AG04450 (cell line): ENCODE measurements around the gene CEACAM1. TPM values are rescaled to one million over a fixed set of nuclear protein-coding genes. Genes with fewer than 3 reads are reported as not detected.
"Not testable (repeated sequence)": the region's sequence is repeated elsewhere in the genome, so short reads cannot be mapped to it uniquely, and the experiment has no call there.

Experiments
- CTCF ChIA-PET: fragments of 300-600, 350-600 bp; formaldehyde crosslinking; extraction: SDS; loops from one replicate; lab custom pipeline; 2022; ENCODE audit warnings: antibody characterized with exemption, inconsistent platforms; lab: Charles Lee
- POLR2A ChIA-PET: fragments of 350-600 bp; formaldehyde crosslinking; extraction: SDS; loops from one replicate; lab custom pipeline; 2021; ENCODE audit warnings: antibody characterized with exemption, inconsistent platforms; lab: Yijun Ruan, JAX
- DNase-seq: peaks from one replicate; pipeline ENCODE4 v3.0.0-alpha.2; 2011; ENCODE audit warnings: low read depth, low spot score
- H3K27ac ChIP-seq: one replicate; pipeline ENCODE4 v1.5.1; 2012; ENCODE audit warnings: low read depth, low read length, control low read depth
- H3K27me3 ChIP-seq: one replicate; pipeline ENCODE4 v1.6.0; 2012; ENCODE audit warnings: low read length; ENCODE audit not compliant: control insufficient read depth, insufficient read depth
- H3K4me3 ChIP-seq: 2 replicates; pipeline ENCODE4 v1.5.1; 2011; ENCODE audit warnings: mild to moderate bottlenecking, low read depth, low read length, control low read depth
- H3K9me3 ChIP-seq: 2 replicates; pipeline ENCODE4 v1.5.1; 2012; ENCODE audit warnings: low read length; ENCODE audit not compliant: control insufficient read depth, insufficient read depth
- polyA plus RNA-seq: library from polyadenylated mRNA; depleted of rRNA; stranded (reverse); fragments of >200 nt; gene quantifications from 2 replicates; pipeline ENCODE4 v1.2.3, GENCODE V29; 2011
- TF ChIP-seq, protein P1 (sequence below): IDR thresholded peaks from 2 replicates; pipeline ENCODE4 v1.5.1; 2011; ENCODE audit warnings: low read depth, low read length, control low read depth, inconsistent platforms

The CEACAM1 gene
- polyA plus RNA-seq, 1 experiment, result not detected

DNA sequence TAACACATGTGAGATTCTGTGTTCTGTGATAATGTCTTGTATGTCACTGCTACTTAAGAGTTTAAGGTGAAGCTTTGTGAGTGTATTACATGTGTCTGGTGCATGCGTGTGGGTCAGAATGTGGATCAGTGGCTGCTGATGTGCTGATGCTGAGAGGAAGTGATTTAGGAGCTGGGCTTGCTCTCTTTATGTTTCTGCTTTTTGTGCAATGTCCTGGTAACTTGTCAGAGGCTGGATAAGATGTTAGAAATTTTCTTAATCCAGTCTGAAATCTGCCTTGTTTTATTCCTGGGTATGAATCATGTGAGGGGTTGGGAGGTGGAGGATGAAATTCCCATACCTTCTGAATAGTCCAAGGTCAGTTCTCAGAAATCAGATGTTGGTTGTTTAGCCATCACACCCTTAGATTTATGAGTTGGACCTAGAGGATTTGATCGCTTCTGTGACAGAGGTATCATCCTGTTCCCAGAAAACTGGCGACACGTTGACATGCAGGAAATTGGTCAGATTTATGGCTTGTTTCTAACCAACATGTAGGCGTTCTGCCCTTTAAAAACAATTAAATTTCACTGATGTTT lies 61.0 kb downstream of the CEACAM1 start:
- Histone ChIP-seq H3K9me3 (no peaks in the 10 kb centered on the region), H3K27ac (no peak overlapping the region), H3K27me3 (peaks cover 14% of the 10 kb centered on the region), H3K4me3 (no peak overlapping the region)
- POLR2A ChIA-PET, result no interaction called here
- CTCF ChIA-PET, result interaction anchor here (1.3 to 2.0 kb wide), 3 partner anchors 16 to 29 kb away, joined by 4 to 9 read pairs (median 7); no protein-coding TSS in a partner anchor
- TF ChIP-seq, protein P1, sequence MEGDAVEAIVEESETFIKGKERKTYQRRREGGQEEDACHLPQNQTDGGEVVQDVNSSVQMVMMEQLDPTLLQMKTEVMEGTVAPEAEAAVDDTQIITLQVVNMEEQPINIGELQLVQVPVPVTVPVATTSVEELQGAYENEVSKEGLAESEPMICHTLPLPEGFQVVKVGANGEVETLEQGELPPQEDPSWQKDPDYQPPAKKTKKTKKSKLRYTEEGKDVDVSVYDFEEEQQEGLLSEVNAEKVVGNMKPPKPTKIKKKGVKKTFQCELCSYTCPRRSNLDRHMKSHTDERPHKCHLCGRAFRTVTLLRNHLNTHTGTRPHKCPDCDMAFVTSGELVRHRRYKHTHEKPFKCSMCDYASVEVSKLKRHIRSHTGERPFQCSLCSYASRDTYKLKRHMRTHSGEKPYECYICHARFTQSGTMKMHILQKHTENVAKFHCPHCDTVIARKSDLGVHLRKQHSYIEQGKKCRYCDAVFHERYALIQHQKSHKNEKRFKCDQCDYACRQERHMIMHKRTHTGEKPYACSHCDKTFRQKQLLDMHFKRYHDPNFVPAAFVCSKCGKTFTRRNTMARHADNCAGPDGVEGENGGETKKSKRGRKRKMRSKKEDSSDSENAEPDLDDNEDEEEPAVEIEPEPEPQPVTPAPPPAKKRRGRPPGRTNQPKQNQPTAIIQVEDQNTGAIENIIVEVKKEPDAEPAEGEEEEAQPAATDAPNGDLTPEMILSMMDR, result no peak
- DNase-seq, result no peak

GRCh38 chr19:42466521-42467182 lies 61.6 kb downstream of the CEACAM1 start:
- DNase-seq, result no peak
- no peaks in the 10 kb centered on the region for H3K9me3 ChIP-seq
- ChIA-PET POLR2A (no interaction called here), CTCF (interaction anchor here (1.3 to 2.0 kb wide), 4 partner anchors 16 to 63 kb away, joined by 4 to 9 read pairs (median 8); no protein-coding TSS in a partner anchor)
- H3K27me3 ChIP-seq, result peaks cover 10% of the 10 kb centered on the region
- H3K27ac ChIP-seq, result peak overlapping the region; percentile 31
- no peak overlapping the region for H3K4me3 ChIP-seq
- TF ChIP-seq, protein P1, result no peak

DNA sequence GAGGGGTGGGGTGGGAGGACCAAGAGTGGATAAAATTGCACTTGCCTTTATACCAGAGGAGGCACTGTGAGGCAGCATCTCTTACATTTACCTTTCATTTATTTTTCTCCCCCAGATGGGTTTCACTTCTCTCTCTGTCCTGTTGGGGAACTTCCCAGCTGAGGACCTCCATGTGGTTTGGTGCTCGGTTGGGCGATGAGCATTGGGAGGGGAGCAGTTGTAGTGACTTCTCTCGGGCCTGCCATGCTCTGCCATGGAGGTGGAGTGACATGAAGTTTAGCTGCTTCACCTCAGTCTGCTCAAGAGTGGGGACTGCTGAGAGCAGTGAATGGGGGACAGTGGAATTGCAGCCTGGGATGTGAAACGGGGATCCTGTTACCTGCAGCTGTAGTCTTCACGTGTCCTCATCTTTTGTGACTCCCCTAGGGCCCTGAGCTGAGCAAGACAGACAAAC lies 62.4 kb downstream of the CEACAM1 start:
- TF ChIP-seq, protein P1, result no peak
- CTCF ChIA-PET, result interaction anchor here (1.3 to 2.0 kb wide), 3 partner anchors 15 to 63 kb away, joined by 7 to 9 read pairs (median 8); no protein-coding TSS in a partner anchor
- peak overlapping the region; percentile 31 for H3K27ac ChIP-seq
- H3K9me3 ChIP-seq, result no peaks in the 10 kb centered on the region
- peaks cover 10% of the 10 kb centered on the region for H3K27me3 ChIP-seq
- no peak for DNase-seq
- H3K4me3 ChIP-seq, result no peak overlapping the region
- POLR2A ChIA-PET, result no interaction called here

GRCh38 chr19:42461700-42462324 lies 66.5 kb downstream of the CEACAM1 start:
- CTCF ChIA-PET, result interaction anchor here (0.7 to 1.4 kb wide), 3 partner anchors 11 to 23 kb away, joined by 5 to 8 read pairs (median 5); no protein-coding TSS in a partner anchor
- no peak for DNase-seq
- H3K27me3 ChIP-seq, result peaks cover 4% of the 10 kb centered on the region
- TF ChIP-seq, protein P1, result no peak
- H3K27ac ChIP-seq, result no peak overlapping the region
- no peak overlapping the region for H3K4me3 ChIP-seq
- POLR2A ChIA-PET, result no interaction called here
- no peaks in the 10 kb centered on the region for H3K9me3 ChIP-seq

DNA sequence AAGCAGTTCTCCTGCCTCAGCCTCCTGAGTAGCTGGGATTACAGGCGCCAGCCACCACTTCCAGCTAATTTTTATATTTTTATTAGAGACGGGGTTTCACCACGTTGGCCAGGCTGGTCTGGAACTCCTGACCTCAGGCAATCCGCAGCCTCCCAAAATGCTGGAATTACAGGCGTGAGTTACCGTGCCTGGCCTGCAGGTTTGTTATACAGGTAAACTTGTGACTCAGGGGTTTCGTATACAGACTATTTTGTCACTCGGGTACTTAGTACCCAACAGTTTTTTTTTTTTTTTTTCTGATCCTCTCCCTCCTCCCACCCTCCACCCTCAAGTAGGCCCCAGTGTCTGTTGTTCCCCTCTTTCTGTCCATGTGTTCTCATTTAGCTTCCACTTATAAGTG lies 67.0 kb downstream of the CEACAM1 start:
- H3K27ac ChIP-seq, H3K27me3 ChIP-seq, H3K9me3 ChIP-seq, POLR2A ChIA-PET, H3K4me3 ChIP-seq, DNase-seq: not testable (repeated sequence)
- CTCF ChIA-PET, result interaction anchor here (0.7 to 1.4 kb wide), 3 partner anchors 10 to 23 kb away, joined by 5 to 8 read pairs (median 5); no protein-coding TSS in a partner anchor
